GM12801 (cell line): Measurements from ENCODE around the gene HFE.

Experiments used
- CTCF ChIP-seq: IDR thresholded peaks from one replicate; pipeline ENCODE4 v1.5.1; 2011; ENCODE audit warnings: control low read depth; ENCODE audit not compliant: insufficient read length; ENCODE audit errors: extremely low read depth

Gene HFE

DNA sequence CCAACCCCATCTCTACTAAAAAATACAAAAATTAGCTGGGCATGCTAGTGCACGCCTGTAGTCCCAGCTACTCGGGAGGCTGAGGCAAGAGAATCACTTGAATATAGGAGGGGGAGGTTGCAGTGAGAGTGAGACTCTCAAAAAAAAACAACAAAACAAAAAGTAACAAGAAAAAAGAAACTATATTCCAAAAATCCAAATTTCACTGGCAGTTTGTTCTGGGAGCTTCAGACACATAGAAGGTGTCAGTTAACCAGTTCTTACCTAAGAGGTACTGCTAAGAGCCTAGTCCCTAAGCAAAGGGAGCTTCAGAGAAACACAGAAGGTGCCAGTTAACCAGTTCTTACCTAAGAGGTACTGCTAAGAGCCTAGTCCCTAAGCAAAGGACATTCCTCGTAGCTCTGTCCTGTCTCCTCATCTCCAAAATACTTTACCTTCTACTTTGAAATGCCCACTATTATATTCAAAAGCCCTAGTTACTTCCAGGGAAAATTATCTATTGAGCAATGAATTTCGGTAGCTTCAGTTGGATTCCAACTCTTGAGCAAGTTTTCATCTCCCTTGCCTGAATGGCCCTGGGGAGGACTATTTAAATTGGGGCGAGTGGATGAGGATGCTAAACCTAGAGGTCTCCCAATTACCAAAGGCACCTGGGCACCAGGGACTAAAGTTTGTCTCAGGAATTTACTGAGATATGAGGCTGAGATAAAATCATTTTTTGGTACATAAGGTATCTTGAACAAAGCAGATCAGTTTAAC, 41.0 kb downstream of the HFE start:
- TF ChIP-seq CTCF = no peak

GRCh38 chr6:26129656-26130055, 42.4 kb downstream of the HFE start:
- TF ChIP-seq CTCF = no peak

GRCh38 chr6:26130581-26131249, 43.5 kb downstream of the HFE start:
- no peak for TF ChIP-seq CTCF

DNA sequence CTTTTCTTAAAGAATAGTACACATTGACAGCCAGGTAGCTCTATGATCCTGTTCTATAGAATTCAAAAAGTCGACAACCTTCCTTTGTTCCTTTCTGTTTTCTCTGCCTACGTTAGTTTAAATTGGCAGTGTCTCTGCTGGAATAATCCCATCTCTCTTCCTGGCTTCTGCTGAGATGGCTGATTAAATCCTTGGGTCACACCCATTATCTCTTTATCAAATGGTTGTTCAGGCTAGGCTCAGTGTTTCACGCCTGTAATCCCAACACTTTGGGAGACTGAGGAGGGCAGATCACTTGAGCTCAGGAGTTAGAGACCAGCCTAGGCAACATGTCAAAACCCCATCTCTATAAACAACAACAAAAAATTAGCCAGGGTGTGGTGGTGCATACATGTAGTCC, 44.4 kb downstream of the HFE start:
- no peak for TF ChIP-seq CTCF

DNA sequence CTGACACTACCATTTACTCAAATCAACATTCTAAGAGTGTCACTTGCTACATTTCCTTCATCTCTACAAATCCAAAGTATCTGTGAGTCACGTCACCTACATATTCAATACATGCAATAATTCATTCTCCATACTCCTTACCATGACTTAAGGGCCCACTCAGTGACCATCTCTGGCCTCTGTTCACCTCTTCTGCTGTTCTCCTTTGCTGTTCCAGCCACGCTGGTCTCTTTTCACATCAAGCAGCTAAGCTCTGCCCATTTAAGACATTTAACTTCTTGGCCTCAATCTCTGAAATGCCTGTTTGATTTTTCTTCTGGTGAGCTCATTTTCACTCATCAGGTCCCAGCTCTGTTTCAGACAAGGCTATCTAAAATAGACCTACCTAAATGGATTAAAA, 46.5 kb downstream of the HFE start:
- no peak for TF ChIP-seq CTCF

DNA sequence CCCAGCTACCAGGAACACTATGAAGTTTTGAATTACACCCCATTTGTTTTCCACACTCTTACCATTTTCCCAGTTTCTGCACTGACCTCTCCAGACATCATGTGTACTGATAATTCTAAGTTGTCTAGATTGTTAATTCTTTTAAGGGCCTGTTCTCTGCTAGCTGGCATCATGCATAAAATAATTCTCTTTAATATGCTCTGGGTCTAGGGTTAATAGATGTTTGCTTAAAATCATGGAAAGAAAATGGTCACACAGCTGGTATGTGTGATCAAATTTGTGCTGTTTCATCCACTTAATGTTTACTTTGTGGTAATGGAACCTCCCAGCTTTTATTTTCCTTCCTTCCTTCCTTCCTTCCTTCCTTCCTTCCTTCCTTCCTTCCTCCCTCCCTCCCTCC, 49.1 kb downstream of the HFE start:
- no peak for TF ChIP-seq CTCF

- no peak for TF ChIP-seq CTCF
Observed at GRCh38 chr6:26140254-26140966, 53.2 kb downstream of the HFE start.
